Umbilical cord (tissue), 2 donors: Measurements from ENCODE around the gene NLRC5. TPM values are rescaled to one million over a fixed set of nuclear protein-coding genes. Genes with fewer than 3 reads are reported as not detected.

Experiments
- DNase-seq: peaks from one replicate; pipeline ENCODE4 v3.0.0-alpha.2; 2015; ENCODE audit warnings: low spot score
- total RNA-seq: library from RNA; depleted of rRNA; stranded (reverse); fragments of >200 nt; gene quantifications from one replicate; pipeline ENCODE4 v1.2.3, GENCODE V29; 2014; ENCODE audit warnings: low replicate concordance; ENCODE audit not compliant: insufficient read depth

NLRC5 gene
- total RNA-seq, 1 donor from 2014 or later = 15.9 TPM

DNA sequence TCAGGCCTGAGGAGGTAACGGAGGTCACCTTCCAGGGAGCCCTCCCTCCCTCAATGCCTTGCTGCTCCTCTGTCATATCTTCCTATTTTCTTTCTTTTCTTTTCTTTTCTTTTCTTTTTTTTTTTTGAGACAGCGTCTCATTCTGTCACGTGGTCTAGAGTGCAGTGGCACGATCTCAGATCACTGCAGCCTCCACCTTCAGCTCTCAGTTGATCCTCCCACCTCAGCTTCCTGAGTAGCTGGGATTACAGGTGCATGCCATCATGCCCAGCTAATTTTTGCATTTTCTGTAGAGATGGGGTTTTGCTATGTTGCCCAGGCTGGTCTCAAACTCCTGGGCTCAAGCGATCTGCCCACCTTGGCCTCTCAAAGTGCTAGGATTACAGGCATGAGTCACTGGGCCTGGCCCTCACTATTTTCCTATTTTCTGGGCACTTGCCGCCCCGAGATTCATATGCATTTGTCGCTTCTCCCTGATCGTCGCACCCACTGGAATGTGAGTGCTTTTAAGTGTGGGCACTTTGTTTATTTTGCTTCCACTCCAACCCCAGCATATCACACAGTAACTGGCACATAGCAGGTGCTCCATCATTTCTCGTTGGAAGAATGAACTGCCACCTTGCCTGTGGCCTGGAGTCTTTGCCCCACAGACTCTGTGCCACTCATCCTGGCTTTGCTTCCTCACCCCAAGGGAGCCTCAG is 134.8 kb downstream of the NLRC5 start:
- DNase-seq = no peak

DNA sequence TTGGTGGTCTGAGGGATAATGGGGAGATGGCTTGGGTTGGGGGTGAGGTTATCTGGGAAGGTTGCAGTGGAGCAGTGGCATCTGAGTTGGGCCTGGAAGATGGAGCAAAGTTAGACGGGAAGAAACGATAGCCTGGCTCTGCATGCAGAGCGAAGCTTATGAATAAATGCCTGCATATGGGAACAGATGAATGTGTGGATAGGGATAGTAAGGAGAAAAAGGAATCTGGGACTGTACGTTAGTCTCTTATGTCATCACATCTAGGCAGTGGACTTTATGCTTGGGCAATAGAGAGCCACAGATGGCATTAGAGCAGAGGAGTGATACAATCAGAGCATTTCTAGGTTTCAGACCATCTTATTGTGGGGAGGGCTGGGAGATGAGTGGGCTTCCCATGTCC is 136.0 kb downstream of the NLRC5 start:
- no peak for DNase-seq

DNA sequence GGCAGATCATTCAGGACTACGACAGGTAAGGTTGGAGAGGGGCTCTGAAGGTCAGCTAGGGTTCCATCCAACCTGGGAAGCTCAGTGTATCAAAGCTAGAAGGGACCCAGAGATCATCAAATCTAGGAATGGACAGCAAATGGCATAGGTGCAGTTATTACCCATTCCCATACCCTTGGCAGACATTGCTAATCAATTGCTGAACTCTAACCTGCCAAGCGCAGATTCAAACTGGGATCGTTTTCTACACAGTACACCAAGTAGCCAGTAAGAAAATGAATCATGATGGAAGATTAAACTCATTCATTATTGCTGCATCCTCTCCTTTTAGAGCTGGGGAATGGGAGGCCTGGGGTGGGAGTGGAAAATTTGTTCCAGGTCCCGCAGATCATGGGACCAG is 136.6 kb downstream of the NLRC5 start:
- no peak for DNase-seq

DNA sequence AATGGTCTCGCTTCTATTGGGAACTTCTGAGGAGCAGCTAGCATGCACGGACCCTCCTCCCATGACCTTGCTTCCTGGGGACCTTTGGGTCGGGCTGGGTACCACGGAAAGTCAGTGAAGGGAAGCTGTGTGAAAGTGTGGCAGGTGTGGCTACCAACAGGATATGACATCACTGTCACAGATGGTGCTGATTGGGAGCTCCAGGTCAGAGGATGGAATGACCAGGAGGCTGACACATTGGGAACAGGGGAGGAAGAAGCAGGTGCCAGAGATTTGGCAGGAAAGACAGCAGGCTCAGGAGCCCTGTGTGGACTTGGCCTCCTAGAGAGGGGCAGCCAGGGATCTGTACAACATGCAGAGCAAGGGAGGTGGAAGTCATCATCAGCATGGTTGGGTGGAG is 137.1 kb downstream of the NLRC5 start:
- DNase-seq = no peak

GRCh38 chr16:57127037-57127763 is 137.8 kb downstream of the NLRC5 start:
- DNase-seq = no peak

DNA sequence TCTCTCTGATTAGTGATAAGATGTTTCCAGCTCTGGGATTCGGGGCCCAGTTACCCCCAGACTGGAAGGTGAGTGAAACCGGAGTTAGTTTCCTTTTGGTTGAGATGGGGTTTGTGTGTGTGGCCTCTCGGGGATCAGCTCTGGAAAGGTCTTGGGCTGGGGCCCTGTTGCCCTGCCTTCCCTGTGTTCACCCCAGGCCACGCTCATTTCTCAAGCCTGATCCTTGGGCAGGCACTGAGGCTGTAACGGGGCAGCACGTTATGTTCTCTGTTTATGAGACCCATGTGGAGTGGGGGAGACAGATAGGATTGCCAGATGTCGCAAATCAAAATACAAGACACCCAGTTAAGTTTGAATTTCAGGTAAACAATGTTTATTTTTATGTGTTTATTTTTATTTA is 138.5 kb downstream of the NLRC5 start:
- DNase-seq = no peak

GRCh38 chr16:57128771-57129389 is 139.5 kb downstream of the NLRC5 start:
- DNase-seq = no peak

GRCh38 chr16:57130950-57131321 is 141.6 kb downstream of the NLRC5 start:
- no peak for DNase-seq

DNA sequence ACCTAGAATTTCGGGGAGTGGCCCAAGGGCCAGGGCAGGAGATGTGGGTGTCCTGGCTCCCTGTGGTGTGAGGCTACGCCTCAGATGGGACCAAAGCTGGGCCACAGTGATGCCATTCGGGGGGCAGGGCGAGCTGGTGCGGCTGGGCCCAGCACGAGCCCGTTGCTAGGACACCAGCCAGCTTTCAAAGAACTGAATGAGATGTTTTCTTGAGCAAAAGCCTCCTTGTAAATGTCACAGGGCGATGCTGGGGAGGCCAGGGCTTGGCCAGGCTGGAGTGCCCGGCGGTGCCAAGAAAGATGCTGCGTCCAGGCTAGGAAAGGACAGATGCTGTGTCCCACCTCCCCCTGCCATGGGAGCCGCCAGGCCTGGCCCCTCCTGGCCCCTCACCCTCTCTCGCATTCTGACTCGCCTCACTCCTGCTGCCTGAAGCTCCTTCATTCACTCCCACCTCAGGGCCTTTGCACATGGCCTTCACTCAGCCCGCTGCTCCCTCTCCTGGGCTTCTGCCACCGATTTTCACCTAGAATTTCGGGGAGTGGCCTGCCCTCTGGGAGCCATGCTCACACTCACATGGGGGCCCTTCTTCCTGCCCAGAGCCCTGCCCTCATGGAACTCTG is 142.1 kb downstream of the NLRC5 start:
- DNase-seq = no peak

DNA sequence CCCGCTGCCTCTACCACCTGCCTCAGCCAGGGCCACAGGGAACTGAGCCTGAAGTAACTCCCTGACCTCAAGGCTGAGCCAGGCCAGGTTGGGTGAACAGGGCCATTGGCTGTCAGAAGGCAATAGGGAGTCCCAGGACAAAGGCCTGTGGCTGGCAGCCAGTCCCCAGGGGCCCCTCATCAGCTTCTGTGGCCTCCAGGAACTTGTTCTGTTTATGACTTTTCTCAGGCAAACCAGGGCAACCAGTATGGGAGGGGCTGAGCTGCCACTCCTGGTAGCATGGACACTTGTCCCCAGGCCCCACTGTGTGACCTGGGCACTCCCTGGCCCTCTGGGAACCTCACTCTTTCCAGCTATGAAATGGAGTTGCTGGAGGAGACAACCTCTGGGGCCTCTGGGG is 143.1 kb downstream of the NLRC5 start:
- no peak for DNase-seq

- no peak for DNase-seq
These were observed 143.7 kb downstream of the NLRC5 start for GRCh38 chr16:57133031-57133430.

Other genes with a start within 250 kb of the NLRC5 start
- gene SLC12A3, start 124.3 kb upstream of the NLRC5 start, total RNA-seq = 0.96 TPM
- gene HERPUD1, start 57.4 kb upstream of the NLRC5 start, total RNA-seq = 81.6 TPM
- gene CETP, start 27.6 kb upstream of the NLRC5 start, total RNA-seq = not detected
- 23.1 TPM for gene CPNE2, start 103.0 kb downstream of the NLRC5 start, total RNA-seq
- 29.1 TPM for gene PSME3IP1, start 196.5 kb downstream of the NLRC5 start, total RNA-seq
- gene RSPRY1, start 196.8 kb downstream of the NLRC5 start, total RNA-seq = 63.8 TPM